HL-60 (cell line): ENCODE results near the gene PCLAF.
"Not testable (repeated sequence)": the region's sequence is repeated elsewhere in the genome, so short reads cannot be mapped to it uniquely, and the experiment has no call there.

ENCODE experiments used
- DNase-seq, 2 experiments: peaks; one replicate each; pipeline ENCODE4 v3.0.0-alpha.2; 2010 to 2020; ENCODE audit warnings: low read depth in 1 of 2, low spot score in 1 of 2
- H3K27ac ChIP-seq: fragments of 250-450 bp; sonication (Bioruptor Pico); replicated peaks from 2 replicates; pipeline ENCODE4 v1.5.1; 2020; ENCODE audit warnings: mild to moderate bottlenecking, moderate library complexity
- H3K27me3 ChIP-seq: fragments of 250-450 bp; sonication (Bioruptor Pico); 2 replicates; pipeline ENCODE4 v1.5.1; 2021; ENCODE audit warnings: mild to moderate bottlenecking, moderate library complexity; ENCODE audit not compliant: insufficient read depth, poor library complexity, severe bottlenecking
- H3K4me3 ChIP-seq: replicated peaks from 2 replicates; pipeline ENCODE4 v1.5.1; 2011; ENCODE audit warnings: mild to moderate bottlenecking, control low read depth, low read length; ENCODE audit not compliant: insufficient read depth
- GABPA ChIP-seq: IDR thresholded peaks from 2 replicates; pipeline ENCODE4 v1.6.1; 2012; ENCODE audit warnings: low read depth
- POLR2AphosphoS5 ChIP-seq: IDR thresholded peaks from 2 replicates; pipeline ENCODE4 v1.6.1; 2012; ENCODE audit warnings: low read depth
- SPI1 ChIP-seq: IDR thresholded peaks from 2 replicates; pipeline ENCODE4 v1.6.1; 2012; ENCODE audit warnings: low read depth, mild to moderate bottlenecking, borderline replicate concordance
- TF ChIP-seq, protein P1 (sequence below): IDR thresholded peaks from one replicate; pipeline ENCODE4 v1.5.1; 2011; ENCODE audit warnings: low read length, control low read depth, inconsistent platforms; ENCODE audit not compliant: insufficient read depth
- TF ChIP-seq, protein P2 (sequence below): IDR thresholded peaks from 2 replicates; pipeline ENCODE4 v1.6.1; 2012; ENCODE audit warnings: low read depth; ENCODE audit not compliant: insufficient replicate concordance

PCLAF gene

DNA sequence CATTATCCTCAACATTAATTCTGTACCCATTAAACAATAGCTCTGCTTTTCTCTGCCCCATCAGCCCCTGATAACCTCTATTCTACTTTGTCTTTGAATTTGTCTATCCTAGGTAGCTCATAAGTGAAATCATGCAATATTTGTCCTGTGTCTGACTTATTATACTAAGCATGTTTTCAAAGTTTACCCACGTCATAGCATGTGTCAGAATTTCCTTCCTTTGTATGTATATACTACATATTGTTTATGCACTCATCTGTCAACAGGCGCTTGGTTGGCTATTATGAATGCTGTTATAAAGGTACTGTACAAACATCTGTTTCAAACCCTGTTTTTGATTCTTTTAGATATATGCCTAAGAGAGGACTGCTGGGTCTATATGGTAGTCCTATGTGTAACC, 43.5 kb downstream of the PCLAF start:
- DNase-seq, result no peak
- no peaks in the 10 kb centered on the region for H3K27me3 ChIP-seq
- TF ChIP-seq GABPA (no peak), SPI1 (no peak)
- TF ChIP-seq, protein P1, sequence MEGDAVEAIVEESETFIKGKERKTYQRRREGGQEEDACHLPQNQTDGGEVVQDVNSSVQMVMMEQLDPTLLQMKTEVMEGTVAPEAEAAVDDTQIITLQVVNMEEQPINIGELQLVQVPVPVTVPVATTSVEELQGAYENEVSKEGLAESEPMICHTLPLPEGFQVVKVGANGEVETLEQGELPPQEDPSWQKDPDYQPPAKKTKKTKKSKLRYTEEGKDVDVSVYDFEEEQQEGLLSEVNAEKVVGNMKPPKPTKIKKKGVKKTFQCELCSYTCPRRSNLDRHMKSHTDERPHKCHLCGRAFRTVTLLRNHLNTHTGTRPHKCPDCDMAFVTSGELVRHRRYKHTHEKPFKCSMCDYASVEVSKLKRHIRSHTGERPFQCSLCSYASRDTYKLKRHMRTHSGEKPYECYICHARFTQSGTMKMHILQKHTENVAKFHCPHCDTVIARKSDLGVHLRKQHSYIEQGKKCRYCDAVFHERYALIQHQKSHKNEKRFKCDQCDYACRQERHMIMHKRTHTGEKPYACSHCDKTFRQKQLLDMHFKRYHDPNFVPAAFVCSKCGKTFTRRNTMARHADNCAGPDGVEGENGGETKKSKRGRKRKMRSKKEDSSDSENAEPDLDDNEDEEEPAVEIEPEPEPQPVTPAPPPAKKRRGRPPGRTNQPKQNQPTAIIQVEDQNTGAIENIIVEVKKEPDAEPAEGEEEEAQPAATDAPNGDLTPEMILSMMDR, result no peak
- TF ChIP-seq, protein P2, sequence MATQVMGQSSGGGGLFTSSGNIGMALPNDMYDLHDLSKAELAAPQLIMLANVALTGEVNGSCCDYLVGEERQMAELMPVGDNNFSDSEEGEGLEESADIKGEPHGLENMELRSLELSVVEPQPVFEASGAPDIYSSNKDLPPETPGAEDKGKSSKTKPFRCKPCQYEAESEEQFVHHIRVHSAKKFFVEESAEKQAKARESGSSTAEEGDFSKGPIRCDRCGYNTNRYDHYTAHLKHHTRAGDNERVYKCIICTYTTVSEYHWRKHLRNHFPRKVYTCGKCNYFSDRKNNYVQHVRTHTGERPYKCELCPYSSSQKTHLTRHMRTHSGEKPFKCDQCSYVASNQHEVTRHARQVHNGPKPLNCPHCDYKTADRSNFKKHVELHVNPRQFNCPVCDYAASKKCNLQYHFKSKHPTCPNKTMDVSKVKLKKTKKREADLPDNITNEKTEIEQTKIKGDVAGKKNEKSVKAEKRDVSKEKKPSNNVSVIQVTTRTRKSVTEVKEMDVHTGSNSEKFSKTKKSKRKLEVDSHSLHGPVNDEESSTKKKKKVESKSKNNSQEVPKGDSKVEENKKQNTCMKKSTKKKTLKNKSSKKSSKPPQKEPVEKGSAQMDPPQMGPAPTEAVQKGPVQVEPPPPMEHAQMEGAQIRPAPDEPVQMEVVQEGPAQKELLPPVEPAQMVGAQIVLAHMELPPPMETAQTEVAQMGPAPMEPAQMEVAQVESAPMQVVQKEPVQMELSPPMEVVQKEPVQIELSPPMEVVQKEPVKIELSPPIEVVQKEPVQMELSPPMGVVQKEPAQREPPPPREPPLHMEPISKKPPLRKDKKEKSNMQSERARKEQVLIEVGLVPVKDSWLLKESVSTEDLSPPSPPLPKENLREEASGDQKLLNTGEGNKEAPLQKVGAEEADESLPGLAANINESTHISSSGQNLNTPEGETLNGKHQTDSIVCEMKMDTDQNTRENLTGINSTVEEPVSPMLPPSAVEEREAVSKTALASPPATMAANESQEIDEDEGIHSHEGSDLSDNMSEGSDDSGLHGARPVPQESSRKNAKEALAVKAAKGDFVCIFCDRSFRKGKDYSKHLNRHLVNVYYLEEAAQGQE, result no peak
- H3K4me3 ChIP-seq, result no peak overlapping the region
- H3K27ac ChIP-seq, result no peak overlapping the region

DNA sequence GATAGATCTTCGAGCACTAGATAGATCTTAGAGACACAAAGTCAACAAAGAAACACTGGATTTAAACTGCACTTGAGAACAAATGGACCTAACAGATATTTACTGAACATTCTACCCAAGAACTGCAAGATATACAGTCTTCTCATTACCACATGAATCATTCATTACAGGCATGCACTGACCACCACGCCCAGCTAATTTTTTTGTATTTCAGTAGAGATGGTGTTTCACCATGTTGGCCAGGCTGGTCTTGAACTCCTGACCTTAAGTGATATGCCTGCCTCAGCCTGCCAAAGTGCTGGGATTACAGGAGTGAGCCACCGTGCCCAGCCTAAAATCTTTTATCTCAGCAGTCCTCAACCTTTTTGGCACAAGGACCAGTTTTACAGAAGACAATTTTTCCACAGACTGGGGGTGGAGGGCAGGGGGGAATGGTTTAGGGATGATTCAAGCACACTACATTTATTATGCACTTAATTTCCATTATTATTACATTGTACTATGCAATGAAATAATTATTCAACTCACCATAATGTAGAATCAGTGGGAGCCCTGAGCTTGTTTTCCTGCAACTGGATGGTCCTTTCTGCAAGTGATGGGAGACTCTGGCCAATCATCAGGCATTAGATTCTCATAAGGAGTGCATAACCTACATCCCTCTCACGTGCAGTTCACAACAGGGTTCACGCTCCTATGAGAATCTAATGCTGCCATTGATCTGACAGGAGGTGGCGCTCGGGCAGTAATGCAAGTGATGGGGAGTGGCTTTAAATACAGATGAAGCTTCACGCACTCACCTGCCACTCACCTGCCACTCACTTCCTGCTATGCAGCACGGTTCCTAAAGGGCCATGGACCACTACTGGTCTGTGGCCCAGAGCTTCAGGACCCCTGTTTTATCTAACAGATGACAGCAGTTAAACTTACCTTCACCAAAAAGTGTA, 47.0 kb downstream of the PCLAF start:
- Histone ChIP-seq H3K27me3 (no peaks in the 10 kb centered on the region), H3K4me3 (no peak overlapping the region), H3K27ac (no peak overlapping the region)
- DNase-seq, result no peak
- TF ChIP-seq POLR2AphosphoS5 (no peak), GABPA (no peak), SPI1 (no peak)
- TF ChIP-seq, protein P2, result no peak
- TF ChIP-seq, protein P1, result no peak

DNA sequence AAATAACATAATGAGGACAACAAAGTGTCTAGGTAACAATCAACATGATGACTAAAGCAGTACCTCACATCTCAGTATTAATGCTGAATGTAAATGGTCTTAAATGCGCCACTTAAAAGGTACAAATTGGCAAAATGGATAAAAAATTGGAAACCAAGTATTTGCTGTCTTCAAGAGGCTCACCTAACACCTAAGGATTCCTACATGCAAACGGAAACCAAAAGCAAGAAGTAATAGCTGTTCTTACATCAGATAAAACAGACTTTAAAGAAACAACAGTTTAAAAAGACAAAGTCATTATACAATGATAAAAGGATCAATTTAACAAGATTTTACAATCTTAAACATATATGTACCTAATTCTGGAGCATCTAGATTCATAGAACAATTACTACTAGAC, 47.7 kb downstream of the PCLAF start:
- Histone ChIP-seq H3K4me3 (no peak overlapping the region), H3K27me3 (no peaks in the 10 kb centered on the region), H3K27ac (no peak overlapping the region)
- DNase-seq, result no peak
- TF ChIP-seq, protein P2, result no peak
- TF ChIP-seq SPI1 (no peak), GABPA (no peak), POLR2AphosphoS5 (no peak)
- TF ChIP-seq, protein P1, result no peak

DNA sequence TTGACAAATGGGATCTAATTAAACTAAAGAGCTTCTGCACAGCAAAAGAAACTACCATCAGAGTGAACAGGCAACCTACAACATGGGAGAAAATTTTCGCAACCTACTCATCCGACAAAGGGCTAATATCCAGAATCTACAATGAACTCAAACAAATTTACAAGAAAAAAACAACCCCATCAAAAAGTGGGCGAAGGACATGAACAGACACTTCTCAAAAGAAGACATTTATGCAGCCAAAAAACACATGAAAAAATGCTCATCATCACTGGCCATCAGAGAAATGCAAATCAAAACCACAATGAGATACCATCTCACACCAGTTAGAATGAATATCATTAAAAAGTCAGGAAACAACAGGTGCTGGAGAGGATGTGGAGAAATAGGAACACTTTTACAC, 49.6 kb downstream of the PCLAF start:
- not testable (repeated sequence) for H3K27me3 ChIP-seq, H3K27ac ChIP-seq, H3K4me3 ChIP-seq, DNase-seq

DNA sequence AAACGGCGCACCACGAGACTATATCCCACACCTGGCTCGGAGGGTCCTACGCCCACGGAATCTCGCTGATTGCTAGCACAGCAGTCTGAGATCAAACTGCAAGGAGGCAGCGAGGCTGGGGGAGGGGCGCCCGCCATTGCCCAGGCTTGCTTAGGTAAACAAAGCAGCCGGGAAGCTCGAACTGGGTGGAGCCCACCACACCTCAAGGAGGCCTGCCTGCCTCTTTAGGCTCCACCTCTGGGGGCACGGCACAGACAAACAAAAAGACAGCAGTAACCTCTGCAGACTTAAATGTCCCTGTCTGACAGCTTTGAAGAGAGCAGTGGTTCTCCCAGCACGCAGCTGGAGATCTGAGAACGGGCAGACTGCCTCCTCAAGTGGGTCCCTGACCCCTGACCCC, 54.3 kb downstream of the PCLAF start:
- H3K4me3 ChIP-seq, DNase-seq, H3K27ac ChIP-seq, H3K27me3 ChIP-seq: not testable (repeated sequence)

DNA sequence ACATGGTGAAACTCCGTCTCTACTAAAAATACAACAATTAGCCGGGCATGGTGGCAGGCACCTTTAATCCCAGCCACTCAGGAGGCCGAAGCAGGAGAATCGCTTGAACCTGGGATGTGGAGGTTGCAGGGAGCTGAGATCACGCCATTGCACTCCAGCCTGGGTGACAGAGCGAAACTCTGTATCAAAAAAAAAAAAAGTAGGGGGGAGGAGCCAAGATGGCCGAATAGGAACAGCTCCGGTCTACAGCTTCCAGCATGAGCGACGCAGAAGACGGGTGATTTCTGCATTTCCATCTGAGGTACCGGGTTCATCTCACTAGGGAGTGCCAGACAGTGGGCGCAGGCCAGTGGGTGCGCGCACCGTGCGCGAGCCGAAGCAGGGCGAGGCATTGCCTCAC, 54.8 kb downstream of the PCLAF start:
- not testable (repeated sequence) for H3K27ac ChIP-seq, DNase-seq, H3K4me3 ChIP-seq, H3K27me3 ChIP-seq
